Erythroblast (primary cell): ENCODE results near the gene SST.

Source experiments
- GATA1 ChIP-seq: IDR thresholded peaks from 2 replicates; pipeline ENCODE4 v1.6.1; 2011; ENCODE audit warnings: low read depth, mild to moderate bottlenecking, control low read depth, low read length, moderate library complexity
- POLR2A ChIP-seq: IDR thresholded peaks from 2 replicates; pipeline ENCODE4 v1.6.1; 2011; ENCODE audit warnings: mild to moderate bottlenecking, low read length

DNA sequence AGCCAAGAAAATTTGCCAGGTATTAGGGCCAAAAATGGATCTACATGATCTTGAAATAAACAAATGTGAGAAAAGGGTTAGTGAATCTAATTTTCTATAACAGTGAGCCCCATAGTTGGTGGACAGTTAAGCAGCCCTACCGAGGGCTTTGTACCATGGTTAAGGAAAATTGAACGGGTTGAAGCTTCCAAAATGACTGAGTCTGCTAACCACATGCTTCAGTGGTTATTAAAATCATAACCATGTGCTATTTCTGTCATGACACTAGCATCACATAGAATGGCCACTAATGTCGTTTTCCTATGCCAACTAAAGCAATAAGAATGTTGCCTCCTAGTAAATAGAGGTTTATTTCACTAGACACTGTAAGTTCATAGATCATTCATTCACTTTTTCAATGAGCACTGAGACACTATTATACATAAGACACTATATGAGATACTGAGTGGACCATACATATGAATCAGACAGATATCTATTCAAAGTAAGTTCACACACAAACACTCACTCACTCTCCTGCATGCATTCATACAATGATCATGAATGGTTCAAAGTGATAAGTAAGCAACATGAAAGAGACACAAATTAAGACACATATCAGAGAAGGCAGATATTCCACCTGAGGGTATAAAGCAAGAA is 4.3 kb downstream of the SST start:
- TF ChIP-seq POLR2A (no peak), GATA1 (no peak)
